LNCAP (cell line): ENCODE measurements around the gene TMED1.

Experiments
- TF ChIP-seq, protein P1 (sequence below): fragments of 450-650 bp; IDR thresholded peaks from 2 replicates; pipeline ENCODE4 v1.5.1; 2017; ENCODE audit warnings: mild to moderate bottlenecking

The TMED1 gene

DNA sequence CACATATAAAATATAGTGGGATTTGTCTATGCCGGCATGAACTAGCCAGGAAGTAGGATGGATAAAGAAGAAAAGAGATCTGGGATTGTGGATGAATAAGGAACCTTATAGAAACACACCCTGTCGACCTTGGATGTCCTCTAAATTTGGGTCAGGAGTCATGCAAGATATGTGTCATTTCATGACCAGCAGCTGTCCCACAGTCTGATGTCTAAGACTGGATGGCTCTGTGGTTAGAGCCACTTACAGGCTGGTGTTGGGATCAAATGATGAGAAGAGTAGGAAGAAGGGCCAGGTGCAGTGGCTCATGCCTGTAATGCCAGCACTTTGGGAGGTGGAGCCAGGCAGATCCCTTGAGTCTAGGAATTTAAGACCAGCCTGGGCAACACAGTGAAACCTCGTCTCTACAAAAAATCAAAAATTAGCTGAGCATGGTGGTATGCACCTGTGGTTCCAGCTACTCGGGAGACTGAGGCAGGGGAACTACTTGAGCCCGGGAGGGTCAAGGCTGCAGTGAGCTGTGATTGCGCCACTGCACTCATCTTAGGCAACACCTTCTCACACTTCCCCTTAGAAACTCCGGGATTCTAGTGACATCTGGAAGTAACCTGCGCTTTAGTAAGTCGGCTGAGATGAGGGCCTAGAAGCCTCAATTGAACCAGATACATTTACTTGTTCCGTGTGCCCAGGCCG is 30.8 kb downstream of the TMED1 start:
- TF ChIP-seq, protein P1, sequence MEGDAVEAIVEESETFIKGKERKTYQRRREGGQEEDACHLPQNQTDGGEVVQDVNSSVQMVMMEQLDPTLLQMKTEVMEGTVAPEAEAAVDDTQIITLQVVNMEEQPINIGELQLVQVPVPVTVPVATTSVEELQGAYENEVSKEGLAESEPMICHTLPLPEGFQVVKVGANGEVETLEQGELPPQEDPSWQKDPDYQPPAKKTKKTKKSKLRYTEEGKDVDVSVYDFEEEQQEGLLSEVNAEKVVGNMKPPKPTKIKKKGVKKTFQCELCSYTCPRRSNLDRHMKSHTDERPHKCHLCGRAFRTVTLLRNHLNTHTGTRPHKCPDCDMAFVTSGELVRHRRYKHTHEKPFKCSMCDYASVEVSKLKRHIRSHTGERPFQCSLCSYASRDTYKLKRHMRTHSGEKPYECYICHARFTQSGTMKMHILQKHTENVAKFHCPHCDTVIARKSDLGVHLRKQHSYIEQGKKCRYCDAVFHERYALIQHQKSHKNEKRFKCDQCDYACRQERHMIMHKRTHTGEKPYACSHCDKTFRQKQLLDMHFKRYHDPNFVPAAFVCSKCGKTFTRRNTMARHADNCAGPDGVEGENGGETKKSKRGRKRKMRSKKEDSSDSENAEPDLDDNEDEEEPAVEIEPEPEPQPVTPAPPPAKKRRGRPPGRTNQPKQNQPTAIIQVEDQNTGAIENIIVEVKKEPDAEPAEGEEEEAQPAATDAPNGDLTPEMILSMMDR = no peak

GRCh38 chr19:10803252-10803651 is 32.8 kb downstream of the TMED1 start:
- TF ChIP-seq, protein P1 = no peak

DNA sequence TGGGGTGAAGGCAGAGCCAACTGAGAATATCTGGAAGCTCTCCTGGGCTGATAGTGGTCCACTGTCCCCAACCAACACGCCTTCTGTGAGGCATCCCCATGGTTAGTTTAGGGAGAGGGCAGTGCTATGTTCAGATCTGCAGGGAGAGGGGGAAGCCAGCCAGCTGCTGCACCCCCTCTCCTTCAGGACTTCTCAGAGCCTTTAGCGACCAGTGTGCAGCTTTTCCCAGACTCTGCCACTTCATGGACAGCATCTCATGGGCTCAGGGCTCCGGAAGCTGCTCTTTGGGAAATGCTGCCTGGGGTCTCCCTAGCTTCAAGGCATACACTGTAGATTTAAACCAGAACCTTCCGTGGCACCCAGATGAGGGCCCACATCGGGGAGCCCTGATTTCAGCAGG is 33.5 kb downstream of the TMED1 start:
- TF ChIP-seq, protein P1 = no peak

DNA sequence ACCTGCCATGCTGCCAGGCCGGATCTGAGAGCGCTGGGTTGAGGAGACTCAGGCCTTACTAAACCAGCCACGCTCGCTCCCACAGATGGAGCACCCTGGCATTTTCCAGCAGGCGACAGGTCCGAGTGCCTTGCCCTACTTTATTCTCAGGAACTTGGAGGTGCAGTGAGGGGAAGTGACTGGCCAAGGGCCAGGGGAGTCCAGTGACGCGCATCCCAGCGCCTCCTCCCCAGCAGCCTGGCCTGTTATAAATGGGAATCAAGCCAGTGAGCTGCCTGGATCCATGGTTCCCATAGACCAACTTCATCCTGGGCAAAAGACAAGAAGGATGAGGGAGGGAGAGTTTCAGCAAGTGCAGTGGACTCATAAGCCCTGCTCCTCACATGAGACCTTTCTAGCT is 35.5 kb downstream of the TMED1 start:
- TF ChIP-seq, protein P1 = no peak

GRCh38 chr19:10797541-10798256 is 38.3 kb downstream of the TMED1 start:
- TF ChIP-seq, protein P1 = no peak

DNA sequence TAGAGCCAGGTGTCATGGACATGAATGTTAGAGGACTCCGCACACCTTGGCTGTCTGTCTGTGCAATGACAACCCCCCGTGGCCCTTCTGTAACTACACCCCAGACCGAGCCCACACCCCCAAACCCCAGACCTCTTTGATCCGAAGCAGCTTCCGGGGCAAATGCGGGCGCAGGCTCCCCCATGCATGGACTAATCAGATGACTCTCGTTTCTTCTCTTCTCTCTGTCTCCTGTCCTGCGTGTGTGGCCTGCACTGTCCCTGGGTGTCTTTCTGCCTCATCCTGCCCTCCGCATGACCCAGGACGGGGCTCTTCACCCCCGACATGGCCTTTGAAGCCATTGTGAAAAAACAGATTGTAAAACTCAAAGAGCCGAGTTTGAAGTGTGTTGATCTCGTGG is 38.9 kb downstream of the TMED1 start:
- TF ChIP-seq, protein P1 = no peak

- TF ChIP-seq, protein P1 = no peak
Observed at GRCh38 chr19:10796653-10797052, 39.4 kb downstream of the TMED1 start.
